GM18870 (cell line): Measurements from ENCODE around the gene CAPG.
"Not testable (repeated sequence)": the region's sequence is repeated elsewhere in the genome, so short reads cannot be mapped to it uniquely, and the experiment has no call there.

ENCODE experiments used
- ATAC-seq: cut with Tn5 transposase; IDR thresholded peaks from one replicate; pipeline ENCODE4 v1.9.1; 2021; ENCODE audit warnings: moderate library complexity; ENCODE audit not compliant: unreplicated experiment

Gene CAPG, protein sequence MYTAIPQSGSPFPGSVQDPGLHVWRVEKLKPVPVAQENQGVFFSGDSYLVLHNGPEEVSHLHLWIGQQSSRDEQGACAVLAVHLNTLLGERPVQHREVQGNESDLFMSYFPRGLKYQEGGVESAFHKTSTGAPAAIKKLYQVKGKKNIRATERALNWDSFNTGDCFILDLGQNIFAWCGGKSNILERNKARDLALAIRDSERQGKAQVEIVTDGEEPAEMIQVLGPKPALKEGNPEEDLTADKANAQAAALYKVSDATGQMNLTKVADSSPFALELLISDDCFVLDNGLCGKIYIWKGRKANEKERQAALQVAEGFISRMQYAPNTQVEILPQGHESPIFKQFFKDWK

DNA sequence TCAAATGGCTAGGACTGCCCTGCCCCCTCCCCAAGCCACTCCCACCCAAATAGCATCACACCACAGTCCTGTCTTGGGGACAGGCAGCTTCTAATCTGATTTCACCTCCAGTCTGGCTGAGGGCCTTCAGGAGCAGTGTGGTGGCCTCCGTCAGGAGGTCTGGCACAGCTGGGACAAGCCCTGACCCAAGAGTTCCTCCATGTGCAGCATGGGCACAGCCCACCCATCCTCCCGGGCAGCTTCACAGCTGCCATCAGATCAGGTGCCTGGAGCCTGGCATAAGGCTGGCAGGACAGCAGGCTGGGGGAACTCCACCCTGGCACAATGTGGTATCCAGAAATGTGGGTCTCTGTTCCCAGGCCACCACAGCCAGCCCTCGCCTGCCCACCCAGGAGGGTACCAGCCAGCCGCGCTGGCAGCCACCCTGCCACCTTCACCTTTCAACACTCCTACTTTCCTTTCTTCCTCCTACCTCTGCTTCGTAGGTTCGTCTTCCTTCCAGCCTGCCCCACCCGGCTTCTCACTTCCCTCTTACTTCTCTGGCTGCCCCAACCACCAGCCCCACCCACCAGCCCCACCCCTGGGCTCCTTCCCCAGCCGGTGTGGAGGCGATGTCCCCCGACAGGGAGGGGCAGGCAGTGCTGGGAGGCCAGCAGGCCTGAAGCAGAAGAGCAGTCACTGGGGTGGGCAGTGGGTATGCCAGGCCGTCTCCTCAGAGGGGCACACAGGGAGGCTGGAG lies at the start of gene CAPG:
CAPG (minus strand) TSS at position 522 of the 739 bp plus-strand sequence. CDS start 8,221 bp downstream, outside the sequence.
- peak; percentile 37 for ATAC-seq

DNA sequence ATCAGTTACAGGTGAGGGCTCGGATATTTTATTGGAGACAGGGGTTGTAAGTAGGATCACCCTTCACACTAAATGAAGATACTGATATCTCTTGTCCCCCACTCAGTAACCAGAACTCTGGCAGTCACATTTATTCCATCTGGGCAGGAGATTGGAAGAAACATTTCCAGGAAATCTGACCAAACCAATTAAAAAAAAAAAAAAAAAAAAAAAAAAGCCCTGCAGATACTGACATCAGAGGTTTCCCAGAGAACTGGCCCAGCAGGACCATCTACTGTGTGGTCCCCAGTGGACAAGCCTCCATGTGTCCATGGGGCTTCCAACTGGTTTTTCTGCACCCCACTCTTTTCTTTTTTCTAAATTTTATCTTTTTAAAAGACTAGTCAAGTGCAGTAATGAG lies 49.6 kb upstream of the CAPG start:
- no peak for ATAC-seq

DNA sequence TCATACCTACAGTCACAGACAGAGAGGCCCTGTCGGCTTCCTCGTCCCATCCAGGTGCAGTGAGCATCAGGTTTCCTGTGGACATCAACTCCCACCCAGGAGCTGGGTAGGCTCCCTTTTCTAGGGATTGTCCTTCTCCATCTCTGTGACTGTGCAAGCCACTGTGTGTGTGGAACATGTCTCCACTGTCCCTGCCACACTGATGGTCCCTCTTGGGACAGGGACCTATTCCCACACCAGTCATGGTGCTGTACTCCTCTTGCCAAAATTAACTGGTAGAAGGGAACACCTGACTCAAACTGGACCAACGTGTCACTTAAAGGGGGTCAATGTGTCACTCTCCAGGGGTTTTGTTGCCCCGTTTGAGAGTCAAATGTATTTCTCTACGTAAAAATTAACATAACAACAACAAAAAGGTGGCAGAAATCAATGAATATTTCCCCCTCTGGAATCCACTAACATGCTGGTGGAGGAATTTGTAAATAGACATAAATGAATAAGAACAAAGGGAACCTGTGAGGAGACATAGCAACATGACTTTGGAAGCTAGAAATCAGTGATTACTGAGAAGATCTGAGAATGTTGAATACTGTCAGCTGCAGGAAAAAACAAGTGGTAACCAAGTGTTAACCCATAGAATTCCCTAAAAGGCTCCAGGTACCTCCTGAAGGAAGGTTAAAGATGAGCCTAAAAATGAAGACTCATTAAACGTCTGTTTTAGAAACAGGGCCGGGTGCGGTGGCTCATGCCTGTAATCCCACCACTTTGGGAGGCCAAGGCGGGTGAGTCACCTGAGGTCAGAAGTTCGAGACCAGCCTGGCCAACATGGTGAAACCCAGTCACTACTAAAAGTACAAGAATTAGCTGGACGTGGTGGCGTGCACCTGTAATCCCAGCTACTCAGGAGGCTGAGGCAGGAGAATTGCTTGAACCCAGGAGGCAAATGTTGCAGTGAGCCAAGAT lies 48.7 kb upstream of the CAPG start:
- no peak for ATAC-seq

DNA sequence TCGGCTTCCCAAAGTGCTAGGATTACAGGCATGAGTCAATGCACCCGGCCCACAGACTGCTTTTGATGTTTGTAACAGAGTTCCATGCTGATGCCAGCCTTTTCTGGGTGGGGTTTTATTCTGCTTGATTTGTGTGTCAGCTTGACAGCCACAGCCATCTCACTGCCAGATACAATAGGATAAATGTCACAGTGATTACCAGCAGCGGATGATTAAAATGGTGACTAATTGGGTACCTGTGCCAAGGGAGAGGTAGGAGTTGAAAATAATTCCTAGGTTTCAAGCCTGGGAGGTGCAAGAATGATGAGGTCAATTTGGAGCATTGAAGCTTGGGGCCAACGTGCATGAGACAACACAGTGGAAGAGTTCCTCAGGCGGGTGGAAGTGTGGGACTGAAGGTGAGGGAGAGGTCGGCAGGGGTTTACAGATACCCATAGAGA lies 47.7 kb upstream of the CAPG start:
- ATAC-seq, result no peak

DNA sequence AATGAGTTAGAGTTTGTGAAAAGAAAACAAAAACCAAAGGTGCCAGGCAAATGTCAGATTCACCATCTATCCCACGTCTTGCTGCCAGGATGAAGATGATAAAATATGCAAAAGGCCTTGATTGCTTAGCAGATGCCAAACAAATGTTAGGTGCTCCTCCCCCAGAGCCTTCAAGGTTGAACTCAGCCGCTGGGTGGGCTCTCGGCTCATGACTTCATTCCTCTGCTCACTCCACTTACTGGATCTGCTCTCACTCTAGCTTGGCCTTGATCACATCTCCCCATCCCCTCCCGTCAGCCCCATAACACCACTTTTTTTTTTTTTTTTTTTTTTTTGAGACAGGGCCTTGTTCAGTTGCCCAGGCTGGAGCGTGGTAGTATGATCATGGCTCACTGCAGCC lies 46.9 kb upstream of the CAPG start:
- no peak for ATAC-seq

DNA sequence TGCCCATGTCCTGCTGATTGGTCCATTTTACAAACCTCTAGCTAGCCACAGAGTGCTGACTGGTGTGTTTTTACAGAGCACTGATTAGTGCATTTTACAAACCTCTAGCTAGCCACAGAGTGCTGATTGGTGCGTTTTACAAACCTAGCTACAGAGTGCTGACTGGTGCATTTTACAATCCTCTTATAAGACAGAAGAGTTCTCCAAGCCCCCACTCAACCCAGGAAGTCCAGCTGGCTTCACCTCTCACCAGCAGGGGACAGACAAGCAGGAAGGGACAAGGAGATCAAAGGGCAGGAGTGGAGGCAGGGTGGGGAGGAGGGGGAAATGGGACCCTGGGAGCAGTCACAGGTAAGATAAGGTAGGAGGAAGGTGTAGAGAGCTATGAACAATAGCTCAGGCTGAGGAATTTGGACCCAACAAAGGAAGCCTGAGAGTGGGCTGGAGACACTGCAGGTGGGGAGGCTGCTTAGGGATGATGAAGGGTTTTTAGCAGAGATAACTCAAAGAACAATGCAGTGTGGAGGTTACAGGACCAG lies 45.5 kb upstream of the CAPG start:
- no peak for ATAC-seq

DNA sequence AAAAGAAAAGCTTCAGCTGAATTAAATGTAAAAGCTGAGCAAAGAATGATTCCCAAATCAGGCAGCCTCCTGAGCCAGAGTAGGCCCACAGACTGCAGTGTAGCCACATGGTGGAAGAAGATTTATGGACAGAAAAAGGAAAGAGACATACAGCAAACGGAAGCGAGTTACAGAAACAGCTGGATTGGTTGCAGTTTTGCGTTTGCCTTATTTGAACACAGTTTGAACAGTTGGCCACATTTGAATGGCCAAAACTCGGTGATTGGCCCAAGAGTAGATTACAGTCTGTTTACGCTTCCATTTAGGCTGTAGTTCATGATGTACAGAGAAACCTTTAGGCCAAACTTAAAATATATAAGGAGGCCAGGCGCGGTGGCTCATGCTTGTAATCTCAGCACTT lies 43.4 kb upstream of the CAPG start:
- no peak for ATAC-seq

DNA sequence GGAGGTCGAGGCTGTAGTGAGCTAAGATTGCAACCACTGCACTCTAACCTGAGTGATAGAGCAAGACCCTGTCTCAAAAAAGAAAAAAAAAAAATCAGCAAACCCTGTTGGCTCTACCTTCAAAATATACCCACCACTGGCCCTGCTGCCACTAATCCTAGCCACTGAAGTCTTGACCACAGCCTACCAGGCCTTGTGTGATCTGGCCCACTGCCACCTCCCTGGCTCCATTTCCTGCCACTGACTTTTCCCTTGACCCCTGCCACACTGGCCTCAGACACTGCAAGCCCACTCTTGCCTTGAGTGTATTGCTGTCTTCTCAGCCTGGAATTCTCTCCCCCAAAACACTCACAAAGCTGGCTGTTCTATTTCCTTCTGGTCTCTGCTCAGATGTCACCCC lies 42.1 kb upstream of the CAPG start:
- no peak for ATAC-seq

DNA sequence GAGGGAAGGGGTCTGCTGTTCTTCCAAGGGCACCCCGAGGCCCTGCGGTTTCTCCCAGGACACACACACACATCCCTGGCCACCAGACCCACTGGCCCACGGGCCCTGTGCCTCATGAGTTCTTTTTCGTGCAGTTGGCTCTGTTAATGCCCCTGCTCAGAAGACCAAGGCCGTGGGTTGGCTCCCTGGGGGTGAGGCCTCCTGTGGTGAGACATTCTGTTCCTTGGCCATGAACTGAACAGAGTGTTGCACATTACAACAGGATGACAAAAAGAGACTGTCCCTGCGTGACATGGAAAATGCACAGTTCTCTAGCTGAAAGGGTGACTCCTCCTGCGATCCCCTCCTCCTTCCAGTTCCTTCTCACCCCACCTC lies 39.0 kb upstream of the CAPG start:
- ATAC-seq, result no peak

DNA sequence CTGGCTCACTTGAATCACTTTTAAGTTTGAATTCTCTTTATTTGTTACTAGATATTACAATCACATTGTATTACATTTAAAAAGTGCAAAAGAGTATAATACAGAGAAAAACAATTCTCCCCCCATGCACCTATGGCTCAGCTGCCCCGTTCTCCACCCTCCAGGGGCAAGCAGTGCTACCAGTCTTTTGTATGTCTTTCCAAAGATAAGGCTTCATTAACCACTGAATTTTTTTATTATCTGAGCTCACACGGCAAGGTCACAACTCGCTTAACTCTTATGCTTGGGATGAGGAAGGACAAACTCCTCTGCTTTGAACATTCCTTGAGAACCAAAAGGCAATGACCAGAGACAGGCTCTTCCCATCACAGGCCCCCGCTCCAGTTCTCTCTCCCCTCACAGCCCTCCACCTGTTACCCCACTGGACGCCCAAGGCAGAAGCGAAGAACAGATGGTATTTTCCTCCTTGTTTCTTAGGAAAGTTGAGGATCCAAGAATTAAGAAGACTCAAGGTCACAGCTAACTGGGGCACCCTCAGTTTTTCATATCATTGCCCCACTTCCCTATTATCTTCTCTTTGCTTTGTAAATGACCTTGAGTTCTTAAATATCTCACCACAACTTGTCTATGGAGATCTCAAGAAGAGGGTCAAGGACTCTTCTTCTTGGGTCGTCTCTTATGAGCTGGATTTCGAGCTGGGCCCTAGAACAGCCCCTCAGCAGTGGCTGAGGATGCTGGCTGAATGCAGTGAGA lies 38.5 kb upstream of the CAPG start:
- ATAC-seq, result no peak

DNA sequence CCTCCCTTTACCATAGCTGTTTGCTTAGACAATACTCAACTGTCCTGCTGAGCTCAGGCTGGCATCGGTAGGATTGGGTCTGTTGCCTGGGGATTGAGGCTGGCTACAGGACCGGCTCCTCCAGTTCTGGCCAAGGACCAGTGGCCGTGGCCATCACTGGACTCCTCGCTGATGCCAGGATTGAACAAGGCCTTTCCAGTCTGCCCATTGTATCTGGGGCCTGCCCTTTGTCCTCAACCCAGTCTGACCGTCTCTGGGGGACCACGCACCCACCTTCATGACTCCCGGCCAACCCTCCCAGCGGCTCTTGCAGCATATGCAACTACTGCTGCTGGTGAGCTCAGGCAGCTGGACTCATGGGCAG lies 37.0 kb upstream of the CAPG start:
- ATAC-seq, result no peak

DNA sequence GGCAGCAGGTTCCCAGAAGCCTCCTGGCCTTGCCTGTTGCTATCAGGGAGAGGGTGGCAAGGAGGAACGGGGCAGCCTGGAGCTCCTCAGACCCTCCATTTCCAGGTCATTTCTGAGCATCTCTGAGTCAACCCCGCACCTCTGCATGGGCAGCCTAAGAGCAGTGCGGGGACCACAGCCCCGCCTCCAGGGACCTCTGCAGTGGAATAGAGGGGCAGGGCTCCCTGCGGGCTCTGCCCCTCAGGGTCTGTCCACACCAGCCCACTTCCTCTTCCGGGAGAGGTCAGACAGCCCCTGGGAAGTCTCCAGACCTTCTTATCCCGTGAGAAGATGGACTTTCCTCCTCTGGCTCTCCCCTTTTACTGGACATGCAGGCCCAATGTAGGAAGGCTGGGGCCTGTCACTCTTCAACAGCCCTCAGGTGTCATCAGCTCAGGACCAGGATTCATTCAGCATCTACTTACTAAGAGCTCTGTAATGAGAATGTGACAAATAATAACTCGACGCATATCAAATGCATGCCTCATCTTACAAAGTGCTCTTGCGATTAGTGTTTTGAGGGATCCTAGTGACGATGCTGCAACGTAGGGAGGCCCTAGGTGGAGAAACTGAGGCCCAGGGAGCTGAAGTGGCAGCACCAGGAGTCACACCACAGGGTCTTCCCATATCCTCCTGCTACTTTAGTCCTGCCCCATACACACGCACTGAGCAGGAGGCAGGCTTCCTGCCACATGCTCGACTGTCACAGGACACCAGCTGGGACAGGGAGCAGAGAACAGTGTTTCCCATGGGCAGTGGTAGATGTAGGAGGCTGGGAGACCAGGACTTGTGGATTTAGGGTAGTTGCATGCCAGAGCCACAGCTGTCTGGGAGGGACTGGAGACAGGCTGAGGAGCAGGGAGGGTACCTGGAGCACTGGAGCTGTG lies 36.4 kb upstream of the CAPG start:
- no peak for ATAC-seq

DNA sequence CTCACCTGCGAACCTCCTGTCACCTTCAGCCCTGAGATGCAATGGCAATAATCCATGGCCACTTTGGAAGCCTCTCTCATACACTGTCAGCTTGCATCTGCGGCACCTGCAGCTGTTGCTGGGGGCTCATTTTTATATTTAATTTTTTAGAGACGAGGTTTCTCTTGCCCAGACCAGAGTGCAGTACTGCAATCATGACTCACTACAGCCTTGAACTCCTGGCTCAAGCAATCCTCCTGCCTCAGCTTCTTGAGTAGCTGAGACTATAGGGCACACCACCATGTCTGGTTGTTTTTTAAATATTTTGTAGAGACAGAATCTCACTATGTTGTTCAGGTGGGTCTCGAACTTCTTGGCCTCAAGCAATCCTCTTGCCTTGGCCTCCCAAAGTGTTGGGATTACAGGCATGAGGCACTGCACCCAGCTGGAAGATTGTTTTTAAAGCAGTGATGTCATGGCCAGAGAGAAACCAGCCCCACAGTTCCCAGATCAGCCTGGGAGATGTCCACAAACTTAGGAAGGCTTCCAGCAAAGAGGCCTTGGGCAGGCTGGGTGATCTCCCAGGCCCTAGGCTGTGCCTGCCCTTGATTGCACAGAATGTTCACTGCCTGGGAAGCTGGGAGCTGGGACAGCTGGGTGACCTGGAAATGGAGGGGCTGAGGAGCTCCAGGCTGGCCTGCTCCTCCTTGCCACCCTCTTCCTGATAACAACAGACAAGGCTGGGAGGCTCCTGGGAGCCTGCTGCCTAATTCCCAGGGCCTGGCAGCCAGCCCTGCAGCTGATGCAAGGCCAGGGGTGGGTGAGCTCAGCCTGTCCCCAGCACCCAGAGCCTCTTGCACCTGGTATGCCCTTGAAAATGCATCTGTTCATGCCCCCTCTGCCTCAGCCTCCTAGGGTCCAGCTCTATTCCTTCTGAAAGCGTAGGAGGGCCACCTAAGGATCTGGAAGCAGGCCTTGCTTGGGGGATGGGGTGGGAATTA lies 35.4 kb upstream of the CAPG start:
- no peak for ATAC-seq

DNA sequence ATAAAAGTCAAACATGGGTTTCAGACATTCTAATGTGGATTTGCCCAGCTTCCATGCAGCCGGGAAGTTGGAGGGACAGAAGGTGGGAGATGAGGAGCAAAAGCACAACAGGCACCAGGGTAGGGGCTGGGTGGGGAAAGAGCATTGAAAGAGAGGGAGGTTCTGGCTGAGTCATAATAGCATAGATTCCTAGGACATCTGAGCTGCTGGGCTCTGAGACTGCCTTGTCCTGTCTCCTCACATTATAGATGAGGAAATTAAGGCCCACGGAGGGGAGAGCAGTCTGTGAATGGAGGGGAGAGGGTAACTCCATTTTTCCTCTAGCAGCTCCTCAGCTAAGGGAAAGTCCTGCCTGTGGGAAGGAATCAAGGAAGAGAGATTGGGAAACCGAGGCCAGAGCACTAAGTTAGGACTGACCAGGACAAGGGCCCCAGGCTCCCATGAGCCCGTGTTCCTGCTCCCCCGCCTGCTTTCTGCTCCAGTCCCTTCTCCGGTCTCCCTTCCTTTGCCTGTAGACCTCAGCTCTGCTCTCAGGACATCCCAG lies 34.5 kb upstream of the CAPG start:
- ATAC-seq, result no peak

DNA sequence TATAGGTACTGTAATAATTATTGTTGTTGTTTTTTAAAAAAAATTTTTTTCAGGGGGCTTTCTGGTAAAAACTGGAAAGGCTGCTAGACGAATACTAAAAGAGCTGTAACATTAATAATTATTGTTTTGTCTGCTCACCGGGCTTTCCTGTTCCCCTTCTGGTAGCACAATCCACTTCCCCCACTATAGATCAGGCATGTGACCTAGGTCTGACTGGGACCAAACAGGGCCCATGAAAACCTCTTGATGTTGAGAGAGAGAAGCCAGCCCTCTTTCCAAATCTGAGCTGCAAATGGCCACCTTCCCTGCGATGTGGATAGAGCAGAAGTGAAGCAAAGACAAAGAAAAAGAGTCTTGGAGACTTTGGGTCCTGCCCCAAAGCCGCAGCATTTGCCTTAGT lies 31.7 kb upstream of the CAPG start:
- ATAC-seq, result no peak

DNA sequence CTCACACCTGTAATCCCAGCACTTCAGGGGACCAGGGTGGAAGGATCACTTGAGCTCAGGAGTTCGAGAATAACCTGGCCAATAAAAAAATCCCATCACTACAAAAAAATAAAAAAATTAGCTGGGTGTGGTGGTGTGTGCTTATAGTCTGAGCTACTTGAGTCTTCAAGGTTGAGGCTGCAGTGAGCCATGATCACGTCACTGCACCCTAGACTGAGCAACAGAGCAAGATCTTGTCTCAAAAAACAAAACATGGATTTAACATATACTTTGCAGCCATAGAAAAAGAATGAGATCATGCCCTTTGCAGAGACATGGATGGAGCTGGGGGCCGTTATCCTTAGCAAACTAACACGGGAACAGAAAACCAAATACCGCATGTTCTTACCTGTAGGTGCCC lies 30.6 kb upstream of the CAPG start:
- no peak for ATAC-seq

DNA sequence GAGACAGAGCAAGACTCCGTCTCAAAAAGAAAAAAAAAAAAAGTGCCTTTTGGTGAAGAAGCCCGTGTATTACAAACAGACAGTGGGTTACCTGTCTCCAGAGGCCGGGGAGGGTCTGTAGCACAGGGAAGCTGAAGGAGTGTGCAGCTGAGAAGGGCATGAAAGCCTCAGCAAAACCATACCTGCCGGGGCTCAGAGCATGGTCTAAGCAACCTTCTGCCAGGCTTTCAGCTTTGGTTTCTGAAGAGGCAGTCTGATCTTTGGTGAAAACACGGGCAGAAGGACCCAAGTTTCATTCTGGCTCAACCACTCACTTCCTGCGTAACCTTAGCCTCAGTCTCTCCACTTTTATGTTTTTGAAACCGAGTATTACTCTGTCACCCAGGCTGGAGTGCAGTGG lies 29.8 kb upstream of the CAPG start:
- ATAC-seq, result no peak

DNA sequence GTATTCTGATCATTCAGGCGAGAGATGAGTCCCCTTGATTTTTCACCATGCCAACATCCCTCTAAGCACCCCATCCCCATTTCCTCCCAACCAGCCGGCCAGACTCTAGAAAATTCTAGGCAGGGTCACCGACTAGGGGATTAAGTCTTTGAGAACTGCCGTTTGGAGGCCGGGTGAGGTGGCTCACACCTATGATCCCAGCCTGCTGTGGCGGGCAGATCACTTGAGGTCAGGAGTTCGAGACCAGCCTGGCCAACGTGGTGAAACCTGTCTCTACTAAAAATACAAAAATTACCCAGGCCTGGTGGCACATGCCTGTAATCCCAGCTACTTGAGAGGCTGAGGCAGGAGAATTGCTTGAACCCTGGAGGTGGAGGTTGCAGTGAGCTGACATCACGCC lies 29.4 kb upstream of the CAPG start:
- ATAC-seq, result not testable (repeated sequence)
